H1 (cell line): Measurements from ENCODE around the gene OR2V1.

Experiments
- CHD2 ChIP-seq: IDR thresholded peaks from 2 replicates; pipeline ENCODE4 v1.6.1; 2012; ENCODE audit warnings: low read length, improper control_type of control experiment
- CTCF ChIP-seq, 3 experiments: IDR thresholded peaks; 1 replicate in 2 of 3; 2 replicates in 1 of 3; pipeline versions ENCODE4 v1.5.1 to v1.6.1; 2011; ENCODE audit warnings: low read length in 3 of 3, mild to moderate bottlenecking in 3 of 3, inconsistent platforms in 2 of 3, low read depth in 1 of 3, moderate library complexity in 1 of 3; ENCODE audit not compliant: insufficient read depth in 1 of 3; ENCODE audit errors: control extremely low read depth in 1 of 3
- PHF8 ChIP-seq: fragments of 200-600 bp; sonication (generic); conservative IDR thresholded peaks from 2 replicates; pipeline ENCODE4 v1.7.1; 2012; ENCODE audit warnings: low read depth, mild to moderate bottlenecking, inconsistent platforms, low read length, moderate library complexity
- TF ChIP-seq, protein P1 (sequence below): IDR thresholded peaks from 2 replicates; pipeline ENCODE4 v1.6.1; 2012; ENCODE audit warnings: inconsistent platforms

GRCh38 chr5:181109489-181110013, 21.4 kb downstream of the OR2V1 start:
- TF ChIP-seq, protein P1, sequence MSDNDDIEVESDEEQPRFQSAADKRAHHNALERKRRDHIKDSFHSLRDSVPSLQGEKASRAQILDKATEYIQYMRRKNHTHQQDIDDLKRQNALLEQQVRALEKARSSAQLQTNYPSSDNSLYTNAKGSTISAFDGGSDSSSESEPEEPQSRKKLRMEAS = peak; percentile 50
- no peak for TF ChIP-seq CTCF (IDR thresholded peaks at IDR 0.05; ENCODE audit: control extremely low read depth in 1 of 3, insufficient read depth in 1 of 3, low read depth in 1 of 3, low read length in 3 of 3)
- no peak for TF ChIP-seq CHD2
- no peak for TF ChIP-seq PHF8
